T-helper 1 cell treated with Interleukin-12 subunit alpha and Interleukin-12 subunit beta and Interleukin-4 antibody, amounts not matched to agents 30 ng/mL and 1 ng/mL, for 36 hours (primary cell): Measurements from ENCODE around the gene EIF4G3. TPM values are rescaled to one million over a fixed set of nuclear protein-coding genes. Genes with fewer than 3 reads are reported as not detected.
"Not testable (repeated sequence)": the region's sequence is repeated elsewhere in the genome, so short reads cannot be mapped to it uniquely, and the experiment has no call there.

ENCODE experiments used
- intact Hi-C: fragments of 100-400 bp; cut with micrococcal nuclease; formaldehyde crosslinking; loops from one replicate; pipeline ENCODE4 v1.15.1; 2024
- total RNA-seq: library from RNA; stranded (reverse); gene quantifications from 2 replicates; pipeline ENCODE4 v1.2.3, GENCODE V29; 2022

The EIF4G3 gene
- total RNA-seq, 1 donor from 2014 or later: 55.2 TPM

DNA sequence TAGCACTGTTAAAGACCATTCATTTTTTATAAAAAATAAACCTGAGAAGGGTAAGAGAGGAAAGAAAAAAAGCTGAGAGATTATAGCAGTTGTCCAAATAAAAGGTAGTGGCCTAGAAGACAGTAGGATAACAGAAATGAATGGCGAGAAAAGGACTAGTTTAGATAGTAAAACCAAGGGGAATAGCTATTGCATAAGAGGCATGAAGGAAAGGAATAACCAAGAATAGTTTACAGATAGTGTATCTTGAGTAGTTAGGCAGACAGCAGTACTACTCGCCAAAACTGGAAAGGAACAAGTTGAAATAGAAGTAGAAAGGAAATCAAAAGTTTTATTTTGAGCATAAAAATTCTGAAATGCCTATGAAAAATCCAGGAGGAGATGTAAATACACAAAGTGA, 70.5 kb downstream of the EIF4G3 start:
- intact Hi-C loops: no loop called here

DNA sequence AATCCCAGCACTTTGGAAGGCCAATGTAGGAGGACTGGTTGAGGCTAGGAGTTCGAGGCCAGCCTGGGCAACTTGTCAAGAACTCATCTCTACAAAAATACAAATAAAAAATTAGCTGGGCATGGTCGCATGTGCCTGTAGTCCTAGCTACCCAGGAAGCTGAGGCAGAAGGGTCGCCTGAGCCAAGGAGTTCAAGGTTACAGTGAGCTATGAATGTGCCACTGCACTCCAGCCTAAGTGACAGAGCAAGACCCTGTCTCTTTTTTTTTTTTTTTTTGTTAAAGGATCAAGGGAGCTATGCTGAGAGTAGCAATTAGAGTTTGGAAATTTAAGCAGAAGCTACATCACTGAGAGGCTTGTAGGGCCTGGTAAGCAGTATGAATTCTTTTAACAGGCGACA, 70.9 kb downstream of the EIF4G3 start:
- intact Hi-C loops: no loop called here

DNA sequence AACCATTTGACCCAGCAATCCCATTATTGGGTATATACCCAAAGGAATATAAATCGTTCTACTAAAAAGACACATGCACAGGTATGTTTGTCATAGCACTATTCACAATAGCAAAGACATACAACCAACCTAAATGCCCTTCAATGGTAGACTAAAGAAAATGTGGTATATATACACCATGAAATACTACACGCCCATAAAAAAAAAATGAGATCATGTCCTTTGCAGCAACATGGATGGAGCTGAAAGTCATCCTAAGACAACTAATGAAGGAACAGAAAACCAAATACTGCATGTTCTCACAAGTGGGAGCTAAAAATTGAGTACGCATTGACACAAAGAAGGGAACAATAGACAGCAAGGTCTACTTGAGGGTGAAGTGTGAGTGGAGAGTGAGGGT, 72.0 kb downstream of the EIF4G3 start:
- intact Hi-C loops: no loop called here

DNA sequence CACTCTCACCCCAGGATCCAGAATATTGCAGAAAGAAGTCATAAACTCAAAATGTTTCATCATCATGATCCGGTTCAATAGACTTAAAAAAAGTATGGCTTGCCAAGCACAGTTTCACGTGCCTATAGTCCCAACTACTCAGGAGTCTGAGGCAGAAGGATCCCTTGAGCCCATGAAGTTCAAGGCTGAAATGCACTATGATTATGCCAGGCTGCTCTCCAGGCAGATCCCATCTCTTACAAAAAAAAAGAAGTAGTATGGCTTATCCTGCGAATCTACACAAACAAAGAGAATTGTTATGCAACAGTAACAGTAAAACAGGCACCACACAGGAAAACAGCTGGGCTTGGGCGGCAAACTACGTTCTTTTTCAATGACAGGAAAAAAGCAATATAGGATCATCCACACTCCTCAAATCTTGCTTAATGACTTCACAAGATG, 76.2 kb downstream of the EIF4G3 start:
- intact Hi-C loops: no loop called here

GRCh38 chr1:21099869-21100131, 76.9 kb downstream of the EIF4G3 start:
- intact Hi-C loops: no loop called here

DNA sequence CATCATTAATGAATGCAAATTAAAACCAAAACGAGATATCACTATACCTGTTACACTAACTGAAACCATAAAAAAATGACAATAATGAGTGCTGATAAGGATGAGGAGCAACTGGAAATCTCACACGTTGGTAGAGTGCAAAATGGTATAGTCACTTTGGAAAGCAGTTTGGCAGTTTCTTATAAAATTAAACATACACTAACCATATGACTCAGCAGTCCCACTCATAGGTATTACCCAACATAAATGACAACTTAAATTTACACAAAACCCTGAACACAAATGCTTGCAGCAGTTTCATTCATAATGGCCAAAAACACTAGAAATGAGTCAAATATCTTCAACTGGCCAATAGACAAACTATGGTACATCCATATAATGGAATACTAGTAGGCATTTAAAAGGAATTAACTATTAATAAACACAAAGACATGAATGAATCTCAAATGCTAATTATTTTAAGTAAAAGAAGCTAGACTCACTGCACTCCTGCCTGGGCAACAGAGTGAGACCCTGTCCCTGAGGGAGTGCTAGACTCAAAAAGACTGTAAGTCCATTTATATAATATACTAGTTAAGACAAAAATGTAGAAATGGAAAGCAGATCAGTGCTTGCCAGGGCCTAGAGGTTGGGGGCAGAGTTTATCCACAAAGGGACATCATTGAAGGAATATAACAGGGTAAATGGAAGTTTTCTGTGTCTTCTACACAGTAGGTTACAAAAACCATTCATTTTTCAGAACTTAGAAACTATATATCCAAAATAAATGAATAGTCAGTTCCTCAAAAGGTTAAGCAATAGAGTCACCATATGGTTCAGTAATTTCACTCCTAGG, 77.4 kb downstream of the EIF4G3 start:
- intact Hi-C loops: no loop called here

DNA sequence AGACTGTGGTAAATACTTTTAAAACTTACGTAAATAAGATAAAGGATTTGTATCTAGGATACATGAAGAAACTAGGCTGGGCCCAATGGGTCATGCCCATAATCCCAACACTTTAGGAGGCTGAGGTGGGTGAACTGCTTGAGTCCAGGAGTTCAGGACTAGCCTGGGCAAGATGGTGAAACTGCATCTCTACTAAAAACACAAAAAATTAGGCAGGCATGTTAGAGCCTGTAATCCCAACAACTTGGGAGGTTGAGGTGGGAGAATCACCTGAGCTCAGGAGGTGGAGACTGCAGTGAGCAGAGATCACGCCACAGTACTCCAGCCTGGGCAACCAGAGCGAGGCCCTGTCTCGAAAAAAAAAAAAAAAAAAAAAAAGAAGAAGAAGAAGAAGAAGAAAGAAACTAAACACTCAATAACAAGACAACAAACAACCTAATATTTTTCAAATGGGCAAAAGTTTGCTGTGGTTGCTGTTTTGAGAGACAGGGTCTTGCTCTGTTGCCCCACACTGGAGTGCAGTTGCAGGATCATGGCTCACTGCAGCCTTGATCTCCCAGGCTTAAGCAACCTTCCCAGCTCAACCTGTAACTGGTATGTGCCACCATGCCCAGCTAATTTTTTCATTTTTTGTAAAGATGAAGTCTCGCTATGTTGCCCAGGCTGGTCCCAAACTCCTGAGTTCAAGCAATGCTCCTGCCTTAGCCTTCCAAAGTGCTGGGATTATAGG, 78.3 kb downstream of the EIF4G3 start:
- intact Hi-C loops: no loop called here

DNA sequence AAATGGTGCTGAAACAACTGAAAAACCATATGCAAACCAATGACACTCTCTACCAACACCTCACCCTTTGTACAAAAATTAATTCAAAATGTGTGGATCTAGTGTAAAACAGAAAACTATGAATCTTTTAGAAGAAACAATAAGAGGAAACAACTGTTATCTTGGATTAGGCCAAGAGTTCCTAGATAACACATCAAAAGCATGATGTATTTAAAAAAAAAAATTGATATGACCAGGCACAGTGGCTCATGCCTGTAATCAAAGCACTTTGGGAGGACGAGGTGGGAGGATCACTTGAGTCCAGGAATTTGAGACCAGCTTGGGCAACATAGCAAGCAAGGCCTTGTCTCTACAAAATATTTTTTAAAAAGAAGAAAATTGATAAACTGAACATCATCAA, 79.0 kb downstream of the EIF4G3 start:
- intact Hi-C loops: no loop called here

DNA sequence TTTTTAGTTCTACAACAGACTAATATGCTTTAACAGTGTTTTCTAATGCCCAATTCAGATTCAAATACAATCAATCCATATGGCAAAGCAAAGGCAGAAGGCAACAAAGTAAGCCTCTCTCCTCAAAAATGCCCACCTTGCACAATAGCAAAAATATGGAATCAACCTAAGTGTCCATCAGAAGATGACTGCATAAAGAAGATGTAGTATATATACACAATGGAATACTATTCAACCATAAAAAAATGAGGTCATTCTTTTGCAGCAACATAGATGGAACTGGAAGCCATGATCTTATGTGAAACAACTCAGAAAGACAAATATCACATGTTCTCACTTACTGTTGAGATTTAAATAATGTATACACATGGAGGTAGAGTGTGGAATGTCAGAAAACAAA, 80.7 kb downstream of the EIF4G3 start:
- intact Hi-C loops: no loop called here

- intact Hi-C loops: not testable (repeated sequence)
Observed at GRCh38 chr1:21094282-21094681, 82.4 kb downstream of the EIF4G3 start.

GRCh38 chr1:21093271-21093958, 83.3 kb downstream of the EIF4G3 start:
- intact Hi-C loops: not testable (repeated sequence)

- intact Hi-C loops: not testable (repeated sequence)
Observed at GRCh38 chr1:21092545-21092944, 84.2 kb downstream of the EIF4G3 start.

DNA sequence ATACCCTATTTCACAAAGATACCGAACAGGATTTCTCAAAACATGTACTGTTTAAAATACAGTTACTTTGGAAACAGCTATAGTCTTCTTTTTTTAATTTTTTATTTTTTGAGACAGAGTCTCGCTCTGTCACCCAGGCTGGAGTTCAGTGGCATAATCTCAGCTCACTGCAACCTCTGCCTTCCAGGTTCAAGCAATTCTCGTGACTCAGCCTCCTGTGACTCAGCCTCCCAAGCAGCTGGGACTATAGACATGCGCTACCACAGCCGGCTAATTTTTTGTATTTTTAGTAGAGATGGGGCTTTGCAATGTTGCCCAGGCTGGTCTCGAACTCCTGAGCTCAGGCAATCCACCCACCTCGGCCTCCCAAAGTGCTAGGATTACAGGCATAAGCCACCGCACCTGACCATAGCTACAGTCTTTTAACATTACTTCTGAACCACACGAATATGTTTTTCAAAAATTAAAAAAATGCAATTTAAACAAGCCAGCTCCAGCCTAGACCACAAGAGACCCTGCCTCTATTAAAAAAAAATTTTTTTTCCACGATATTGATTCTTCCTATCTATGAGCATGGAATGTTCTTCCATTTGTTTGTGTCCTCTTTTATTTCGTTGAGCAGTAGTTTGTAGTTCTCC, 85.5 kb downstream of the EIF4G3 start:
- intact Hi-C loops: not testable (repeated sequence)

- intact Hi-C loops: no loop called here
Observed at GRCh38 chr1:21090463-21090862, 86.2 kb downstream of the EIF4G3 start.

GRCh38 chr1:21089731-21090130, 87.0 kb downstream of the EIF4G3 start:
- intact Hi-C loops: no loop called here

GRCh38 chr1:21089299-21089698, 87.4 kb downstream of the EIF4G3 start:
- intact Hi-C loops: no loop called here

DNA sequence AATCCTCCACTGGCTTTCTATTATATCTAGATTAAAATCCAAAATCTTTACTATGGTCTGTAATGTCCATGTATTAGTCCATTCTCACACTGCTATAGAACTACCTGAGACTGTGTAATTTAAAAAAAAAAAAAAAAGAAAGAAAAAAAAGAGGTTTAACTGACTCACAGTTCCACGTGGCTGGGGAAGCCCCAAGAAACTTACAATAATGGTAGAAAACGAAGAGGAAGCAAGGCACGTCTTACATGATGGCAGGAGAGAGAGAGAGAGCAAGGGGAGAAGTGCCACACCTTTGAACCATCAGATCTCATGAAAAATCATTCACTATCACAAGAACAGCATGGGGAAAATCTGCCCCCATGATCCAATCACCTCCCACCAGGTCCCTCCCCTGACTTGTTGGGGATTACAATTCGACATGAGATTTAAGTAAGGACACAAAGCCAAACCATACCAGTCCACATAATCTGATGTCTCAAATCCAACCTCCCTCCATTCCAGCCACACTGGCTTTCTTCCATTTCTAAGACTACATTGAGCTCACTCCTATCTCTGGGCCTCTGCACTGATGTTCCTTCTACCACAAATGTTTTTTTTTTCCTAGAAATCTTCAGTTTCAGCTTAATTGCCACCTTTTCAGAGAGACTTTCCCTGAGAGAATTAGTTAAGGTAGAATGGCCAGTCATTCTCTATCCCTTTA, 92.4 kb downstream of the EIF4G3 start:
- intact Hi-C loops: no loop called here

DNA sequence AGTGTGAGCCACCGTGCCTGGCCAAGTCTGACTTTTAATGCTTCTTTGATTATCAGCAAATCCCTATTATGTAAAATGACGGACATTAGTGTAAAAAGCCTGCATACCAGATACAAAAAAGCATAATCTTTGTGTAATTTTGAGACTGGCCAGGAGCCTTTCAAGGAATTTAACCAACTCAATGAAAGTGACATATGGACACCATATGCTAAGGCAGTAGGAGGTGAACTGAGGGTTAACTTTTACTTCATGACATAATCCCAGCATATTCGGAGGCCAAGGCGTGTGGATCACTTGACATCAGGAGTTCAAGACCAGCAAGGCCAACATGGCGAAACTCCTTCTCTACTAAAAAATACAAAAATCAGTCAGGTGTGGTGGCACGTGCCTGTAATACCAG, 94.6 kb downstream of the EIF4G3 start:
- intact Hi-C loops: no loop called here

- intact Hi-C loops: no loop called here
Observed at GRCh38 chr1:21077085-21077484, 99.6 kb downstream of the EIF4G3 start.

GRCh38 chr1:21072721-21073120, 104.0 kb downstream of the EIF4G3 start:
- intact Hi-C loops: no loop called here

DNA sequence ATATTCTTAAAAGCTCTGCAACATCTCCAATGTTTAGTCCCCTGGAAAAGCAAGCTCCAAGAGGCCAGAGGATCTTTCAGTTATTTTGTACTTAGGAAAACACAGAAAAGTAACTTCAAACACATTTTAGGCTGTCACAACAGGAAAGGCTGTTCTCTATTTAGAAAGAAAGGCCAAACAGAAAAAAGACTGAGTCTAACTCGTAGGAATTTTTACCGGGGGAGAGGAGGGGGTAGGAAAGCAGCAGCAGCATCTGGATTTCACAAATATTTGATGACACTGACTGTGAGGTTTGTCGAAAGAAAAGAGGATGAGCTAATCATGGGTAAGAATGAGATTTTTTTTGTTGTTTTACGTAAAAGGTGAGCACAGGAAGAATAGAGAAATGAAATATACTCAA, 107.1 kb downstream of the EIF4G3 start:
- intact Hi-C loops: no loop called here
